ENCODE data around the gene ORMDL2.

ORMDL2 gene

DNA sequence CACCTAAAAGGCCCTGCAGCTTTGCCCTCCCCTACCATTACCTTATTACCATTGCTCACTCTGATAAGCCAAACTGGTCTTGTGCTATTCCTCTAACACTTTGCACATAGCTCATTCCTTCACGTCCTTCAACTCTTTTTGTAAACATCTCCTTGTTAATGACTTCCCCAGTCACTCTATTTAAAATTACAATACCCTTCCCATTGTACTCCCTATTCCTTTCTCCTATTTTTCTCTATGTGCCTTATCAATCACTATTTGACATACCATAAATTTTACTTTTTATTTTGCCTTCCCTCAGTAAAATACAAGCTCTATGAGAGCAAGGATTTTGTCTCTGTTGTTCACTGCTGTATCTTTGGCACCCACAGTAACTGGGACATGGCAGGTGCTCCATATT is 5.8 kb upstream of the ORMDL2 start:
- Histone ChIP-seq H3K27ac (ENCODE audit: low read depth, low read length) (no peak overlapping the region), H3K4me1 (ENCODE audit: control insufficient read depth, low read length) (peaks cover 22% of the 10 kb centered on the region), H3K9me2 (replicated peaks; ENCODE audit: control insufficient read depth, low read length) (no peaks in the 10 kb centered on the region), H3K4me2 (ENCODE audit: low read length) (no peak overlapping the region), H3K79me2 (ENCODE audit: control insufficient read depth, low read length) (peaks cover 100% of the 10 kb centered on the region), H4K20me1 (ENCODE audit: control insufficient read depth, insufficient read depth, low read depth, low read length) (peaks cover 21% of the 10 kb centered on the region), H3K36me3 (ENCODE audit: control insufficient read depth, low read length) (peaks cover 88% of the 10 kb centered on the region), H3K9me3 (ENCODE audit: control insufficient read depth, insufficient read depth, low read length) (no peaks in the 10 kb centered on the region), H3K4me3 (ENCODE audit: low read length) (no peak overlapping the region), H3K27me3 (ENCODE audit: control insufficient read depth, low read length) (no peaks in the 10 kb centered on the region), H3F3A (ENCODE audit: control insufficient read depth, insufficient read depth) (no peaks in the 10 kb centered on the region; the same call in 1 of the 2 replicates)
- TF ChIP-seq EZH2phosphoT487 (IDR thresholded peaks at IDR 0.05; ENCODE audit: borderline replicate concordance, low read length) (no peak), CTCF (IDR thresholded peaks at IDR 0.05; ENCODE audit: low read depth, low read length, poor library complexity, severe bottlenecking) (no peak)

GRCh38 chr12:55814257-55814656 is 3.6 kb upstream of the ORMDL2 start:
- no peak overlapping the region for H3K4me3 ChIP-seq (ENCODE audit: low read length)
- H3F3A ChIP-seq (ENCODE audit: control insufficient read depth, insufficient read depth), result no peaks in the 10 kb centered on the region; the same call in 1 of the 2 replicates
- peaks cover 97% of the 10 kb centered on the region for H3K79me2 ChIP-seq (ENCODE audit: control insufficient read depth, low read length)
- no peak overlapping the region for H3K27ac ChIP-seq (ENCODE audit: low read depth, low read length)
- H3K9me3 ChIP-seq (ENCODE audit: control insufficient read depth, insufficient read depth, low read length), result no peaks in the 10 kb centered on the region
- H3K27me3 ChIP-seq (ENCODE audit: control insufficient read depth, low read length), result no peaks in the 10 kb centered on the region
- no peaks in the 10 kb centered on the region for H3K9me2 ChIP-seq (replicated peaks; ENCODE audit: control insufficient read depth, low read length)
- H4K20me1 ChIP-seq (ENCODE audit: control insufficient read depth, insufficient read depth, low read depth, low read length), result peaks cover 19% of the 10 kb centered on the region
- no peak for TF ChIP-seq CTCF (IDR thresholded peaks at IDR 0.05; ENCODE audit: low read depth, low read length, poor library complexity, severe bottlenecking)
- TF ChIP-seq EZH2phosphoT487 (IDR thresholded peaks at IDR 0.05; ENCODE audit: borderline replicate concordance, low read length), result no peak
- H3K36me3 ChIP-seq (ENCODE audit: control insufficient read depth, low read length), result peaks cover 88% of the 10 kb centered on the region
- no peak overlapping the region for H3K4me2 ChIP-seq (ENCODE audit: low read length)
- peaks cover 31% of the 10 kb centered on the region for H3K4me1 ChIP-seq (ENCODE audit: control insufficient read depth, low read length)

- Histone ChIP-seq H4K20me1 (ENCODE audit: control insufficient read depth, insufficient read depth, low read depth, low read length) (peaks cover 19% of the 10 kb centered on the region), H3K9me3 (ENCODE audit: control insufficient read depth, insufficient read depth, low read length) (no peaks in the 10 kb centered on the region), H3F3A (ENCODE audit: control insufficient read depth, insufficient read depth) (peaks cover 4% of the 10 kb centered on the region; the same call in 1 of the 2 replicates), H3K79me2 (ENCODE audit: control insufficient read depth, low read length) (peaks cover 97% of the 10 kb centered on the region), H3K27ac (ENCODE audit: low read depth, low read length) (no peak overlapping the region), H3K4me1 (ENCODE audit: control insufficient read depth, low read length) (peaks cover 36% of the 10 kb centered on the region), H3K9me2 (replicated peaks; ENCODE audit: control insufficient read depth, low read length) (no peaks in the 10 kb centered on the region), H3K27me3 (ENCODE audit: control insufficient read depth, low read length) (no peaks in the 10 kb centered on the region), H3K4me3 (ENCODE audit: low read length) (peak overlapping the region; percentile 88), H3K36me3 (ENCODE audit: control insufficient read depth, low read length) (peaks cover 89% of the 10 kb centered on the region), H3K4me2 (ENCODE audit: low read length) (peak overlapping the region; percentile 74)
- no peak for TF ChIP-seq EZH2phosphoT487 (IDR thresholded peaks at IDR 0.05; ENCODE audit: borderline replicate concordance, low read length)
- no peak for TF ChIP-seq CTCF (IDR thresholded peaks at IDR 0.05; ENCODE audit: low read depth, low read length, poor library complexity, severe bottlenecking)
Measured at GRCh38 chr12:55815473-55815872, 2.4 kb upstream of the ORMDL2 start.

Measured in DOHH2 (cell line).